K562 (cell line): ENCODE data around the gene ISG20. TPM values are rescaled to one million over a fixed set of nuclear protein-coding genes. Genes with fewer than 3 reads are reported as not detected.

ENCODE experiments used
- ATAC-seq: fragments of 200-7000 bp; cut with Tn5 transposase; 3 replicates; pipeline ENCODE4 v1.9.1; 2020; ENCODE audit warnings: moderate library complexity
- BruUV-seq: library from RNA; stranded (reverse); fragments of 400-500 nt; replicated peaks from 2 replicates; lab custom pipeline; 2021; lab: Mats Ljungman, UMichigan
- CTCF ChIA-PET: fragments of 300-600 bp; formaldehyde crosslinking; extraction: SDS; loops from one replicate; lab custom pipeline; 2021; ENCODE audit warnings: low intra/inter-chr PET ratio; lab: Yijun Ruan, JAX
- POLR2A ChIA-PET: fragments of 300-600, 350-650 bp; sonication (Branson Sonifier 250); formaldehyde crosslinking; extraction: SDS; loops from one replicate; lab custom pipeline; 2021; ENCODE audit warnings: antibody characterized with exemption, inconsistent platforms; lab: Yijun Ruan, JAX
- DNase-seq, 4 experiments: peaks; one replicate each; pipeline versions ENCODE4 v3.0.0 to v3.0.0-alpha.2; 2011 to 2018; ENCODE audit warnings: low spot score in 3 of 4, mixed read lengths in 3 of 4; ENCODE audit errors: extremely low read depth in 1 of 4
- FAIRE-seq: peaks from 2 replicates; lab custom pipeline; 2011; peaks lifted over from hg19 to GRCh38; lab: Jason Lieb, UNC
- H2AFZ ChIP-seq: 2 replicates; pipeline ENCODE4 v1.6.0; 2011; ENCODE audit warnings: low read depth, low read length, control low read depth, inconsistent platforms
- H3K27ac ChIP-seq: fragments of 200-600 bp; 3 replicates; pipeline ENCODE4 v1.8.0; 2011; ENCODE audit warnings: low read depth, mild to moderate bottlenecking, control low read depth, inconsistent platforms, low read length, moderate library complexity, mixed read lengths; ENCODE audit errors: extremely low read depth
- H3K27me3 ChIP-seq, 2 experiments: fragments of 300-600 bp in 1 of 2; 2 replicates in 1 of 2; 3 replicates in 1 of 2; pipeline versions ENCODE4 v1.6.0 to v1.8.0; 2011; ENCODE audit warnings: inconsistent platforms in 2 of 2, low read length in 2 of 2, mild to moderate bottlenecking in 1 of 2, mixed read lengths in 1 of 2, moderate library complexity in 1 of 2; ENCODE audit not compliant: control insufficient read depth in 2 of 2, insufficient read depth in 2 of 2
- H3K36me3 ChIP-seq: fragments of 300-600 bp; 3 replicates; pipeline ENCODE4 v1.8.0; 2011; ENCODE audit warnings: mild to moderate bottlenecking, low read length, inconsistent platforms; ENCODE audit not compliant: control insufficient read depth, insufficient read depth
- H3K4me1 ChIP-seq, 2 experiments: fragments of 200-600 bp in 1 of 2; replicated peaks in 1 of 2; 2 replicates in 1 of 2; 3 replicates in 1 of 2; pipeline versions ENCODE4 v1.5.1 to v1.8.0; 2011; ENCODE audit warnings: inconsistent platforms in 2 of 2, low read length in 2 of 2, mild to moderate bottlenecking in 1 of 2, mixed read lengths in 1 of 2, moderate library complexity in 1 of 2; ENCODE audit not compliant: control insufficient read depth in 2 of 2, insufficient read depth in 2 of 2
- H3K4me2 ChIP-seq: 2 replicates; pipeline ENCODE4 v1.6.1; 2011; ENCODE audit warnings: low read length, control low read depth, inconsistent platforms, mixed read lengths; ENCODE audit not compliant: insufficient read depth
- H3K4me3 ChIP-seq: fragments of 200-600 bp; sonication (generic), shearing (Covaris generic); 2 replicates; pipeline ENCODE4 v1.5.1; 2016; ENCODE audit warnings: control low read depth, inconsistent platforms
- H3K79me2 ChIP-seq: fragments of 200-600 bp; 3 replicates; pipeline ENCODE4 v1.8.0; 2011; ENCODE audit warnings: low read length, inconsistent platforms; ENCODE audit not compliant: control insufficient read depth, insufficient read depth
- H3K9ac ChIP-seq, 2 experiments: 2 replicates each; pipeline versions ENCODE4 v1.6.0 to v1.6.1; 2011; ENCODE audit warnings: low read depth in 2 of 2, low read length in 2 of 2, control low read depth in 1 of 2, inconsistent platforms in 1 of 2, mild to moderate bottlenecking in 1 of 2, mixed read lengths in 1 of 2; ENCODE audit not compliant: insufficient read depth in 1 of 2
- H3K9me1 ChIP-seq: one replicate; pipeline ENCODE4 v1.6.0; 2011; ENCODE audit warnings: inconsistent platforms, mild to moderate bottlenecking, low read length, moderate library complexity; ENCODE audit not compliant: control insufficient read depth, insufficient read depth
- H3K9me3 ChIP-seq: replicated peaks from 2 replicates; pipeline ENCODE4 v1.5.1; 2011; ENCODE audit warnings: low read depth, low read length, inconsistent platforms; ENCODE audit not compliant: control insufficient read depth, insufficient read depth
- H4K20me1 ChIP-seq: replicated peaks from 2 replicates; pipeline ENCODE4 v1.6.1; 2011; ENCODE audit warnings: low read length, inconsistent platforms, mixed read lengths; ENCODE audit not compliant: control insufficient read depth, insufficient read depth
- C11orf30 ChIP-seq: fragments of 450-650 bp; IDR thresholded peaks from 2 replicates; pipeline ENCODE4 v1.6.1; 2016; ENCODE audit warnings: low read depth, mild to moderate bottlenecking
- CTCF ChIP-seq, 3 experiments: IDR thresholded peaks in 2 of 3; conservative IDR thresholded peaks in 1 of 3; 2 replicates each; pipeline ENCODE4 v1.5.1; 2011 to 2012; ENCODE audit warnings: low read length in 3 of 3, mild to moderate bottlenecking in 3 of 3, control low read depth in 2 of 3, improper control_type of control experiment in 1 of 3, inconsistent platforms in 1 of 3, low read depth in 1 of 3, mixed read lengths in 1 of 3, moderate library complexity in 1 of 3; ENCODE audit not compliant: insufficient read depth in 2 of 3
- FOXP1 ChIP-seq: sonication (generic); formaldehyde crosslinking; IDR thresholded peaks from 2 replicates; pipeline ENCODE4 v1.8.0; 2022; ENCODE audit warnings: mild to moderate bottlenecking, missing genetic modification reagents
- MCM2 ChIP-seq: fragments of 450-650 bp; IDR thresholded peaks from 2 replicates; pipeline ENCODE4 v1.6.1; 2017; ENCODE audit warnings: low read depth, mild to moderate bottlenecking
- RAD21 ChIP-seq, 2 experiments: fragments of 250-450 bp in 1 of 2; fragments of 450-650 bp in 1 of 2; sonication (Bioruptor Pico) in 1 of 2; formaldehyde crosslinking in 1 of 2; IDR thresholded peaks in 1 of 2; conservative IDR thresholded peaks in 1 of 2; 2 replicates each; pipeline versions ENCODE4 v1.4.0 to v1.8.0; 2020 to 2022; ENCODE audit warnings: mild to moderate bottlenecking in 2 of 2, moderate library complexity in 1 of 2
- REST ChIP-seq, 2 experiments: fragments of 450-650 bp; formaldehyde crosslinking in 1 of 2; IDR thresholded peaks; 2 replicates each; pipeline versions ENCODE4 v1.4.0 to v1.6.1; 2014 to 2020; ENCODE audit warnings: mild to moderate bottlenecking in 2 of 2, borderline replicate concordance in 1 of 2, low read depth in 1 of 2
- RNF2 ChIP-seq: sonication (generic); IDR thresholded peaks from 2 replicates; pipeline ENCODE4 v1.6.1; 2016
- WGBS: fragments of 100-300 bp; shearing (Covaris generic); methylation state at CpG from one replicate; pipeline ENCODE4 v1.1.6; 2016; ENCODE audit warnings: low coverage, mixed read lengths; ENCODE audit not compliant: insufficient coverage; ENCODE audit errors: missing lambda C conversion rate; 5-methylcytosine and 5-hydroxymethylcytosine counted together
- in situ Hi-C: fragments of 300-500 bp; cut with MboI; formaldehyde crosslinking; loops from 4 replicates; pipeline ENCODE4 v1.15.0; 2018; ENCODE audit warnings: inconsistent platforms, mixed read lengths
- intact Hi-C: fragments of 100-400 bp; cut with micrococcal nuclease; formaldehyde crosslinking; loops from 2 replicates; pipeline ENCODE4 v1.14.2; 2022
- polyA plus RNA-seq, 8 experiments: library from polyadenylated mRNA; depleted of rRNA in 4 of 8; stranded (reverse) in 5 of 8; unstranded in 3 of 8; fragments of >200 nt; fragmentation: Nextera tagmentation in 2 of 8; fragmentation: Illumina TruSeq in 1 of 8; extraction: Ambion mirVana in 2 of 8; extraction: Trizol in 1 of 8; gene quantifications; 2 replicates each; pipeline versions ENCODE4 v1.2.1 to v1.2.3, GENCODE V29; 2011 to 2014; ENCODE audit warnings: inconsistent platforms in 1 of 8, missing spikeins in 1 of 8
- total RNA-seq, 7 experiments: library from RNA; depleted of rRNA in 6 of 7; stranded (reverse); fragments of >200 nt in 6 of 7; fragmentation: Illumina TruSeq in 2 of 7; extraction: Trizol in 2 of 7; gene quantifications; 2 replicates each; pipeline versions ENCODE4 v1.2.1 to v1.2.3, GENCODE V29; 2011 to 2021; ENCODE audit warnings: low replicate concordance in 1 of 7

Gene ISG20
- total and polyA plus RNA-seq, 9 of the 15 experiments (the other 6 are each of a cell fraction or from before 2014, with no cell fraction given), result 0.06 to 2.1 (median 1.00) TPM

DNA sequence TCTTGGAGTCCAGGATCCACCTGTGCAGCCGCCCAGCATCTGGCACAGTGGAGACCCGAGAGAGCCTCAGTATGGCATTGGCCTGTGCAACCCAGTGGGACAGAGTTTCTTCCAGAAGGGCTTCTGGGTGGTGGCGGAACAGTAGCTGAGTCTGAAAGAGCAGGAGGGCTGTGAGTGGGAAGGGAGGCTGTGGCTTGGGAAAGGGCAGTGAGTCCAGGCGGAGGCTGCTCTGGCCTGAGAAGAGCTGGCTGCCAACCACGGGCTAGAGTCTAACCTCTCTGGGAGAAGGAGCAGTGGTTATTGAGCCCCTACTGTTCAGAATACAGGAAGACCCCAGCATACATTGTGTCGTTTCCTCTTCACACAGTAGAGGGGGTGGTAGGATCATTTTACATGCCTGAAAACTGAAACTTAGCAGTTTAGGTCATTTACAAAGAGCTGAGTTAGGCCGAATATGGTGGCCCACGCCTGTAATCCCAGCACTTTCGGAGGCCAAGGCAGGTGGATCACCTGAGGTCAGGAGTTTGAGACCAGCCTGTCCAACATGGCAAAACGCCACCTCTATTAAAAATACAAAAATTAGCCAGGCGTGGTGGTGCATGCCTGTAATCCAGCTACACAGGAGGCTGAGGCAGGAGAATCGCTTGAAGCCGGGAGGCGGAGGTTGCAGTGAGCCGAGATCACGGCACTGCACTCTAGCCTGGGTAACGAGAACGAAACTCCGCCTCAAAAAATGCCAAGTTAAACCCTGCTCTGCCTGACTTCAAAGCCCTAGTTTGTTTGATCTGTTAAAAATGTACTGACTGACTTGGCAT lies 14.5 kb upstream of the ISG20 start:
- Histone ChIP-seq H3K9me3 (no peaks in the 10 kb centered on the region), H3K9me1 (no peaks in the 10 kb centered on the region), H2AFZ (no peak overlapping the region), H3K36me3 (peaks cover 65% of the 10 kb centered on the region), H3K9ac (peak overlapping the region in 1 of 2 experiments; percentile 84; a peak in 2 of 4 replicates), H4K20me1 (peaks cover 49% of the 10 kb centered on the region), H3K27me3 (no peaks in the 10 kb centered on the region), H3K4me3 (no peak overlapping the region), H3K4me2 (no peak overlapping the region; the same call in 1 of the 2 replicates), H3K27ac (no peak overlapping the region; the same call in 2 of the 3 replicates), H3K79me2 (peaks cover 77% of the 10 kb centered on the region), H3K4me1 (peaks cover 14 to 28% of the 10 kb centered on the region in 2 experiments; a peak in 4 of 5 replicates)
- ATAC-seq (no peak), FAIRE-seq (no peak), DNase-seq (no peak)
- CTCF ChIA-PET, result interaction anchor here (0.6 to 0.8 kb wide), 2 partner anchors 78 to 100 kb away, joined by 4 read pairs; no protein-coding TSS in a partner anchor
- intact Hi-C loops (no loop called here), in situ Hi-C loops (no loop called here)
- WGBS, result 85% methylated on average over 18 of the region's 19 CpGs
- no TSS peak for BruUV-seq
- POLR2A ChIA-PET, result interaction anchor here (0.6 to 1.6 kb wide), 6 partner anchors 9 to 112 kb away, joined by 3 to 5 read pairs (median 3); partner anchors contain the start of gene ISG20
- no peak for TF ChIP-seq MCM2
- peak in 2 of 3 experiments; percentile 41 to 55; a peak in 4 of 6 replicates for TF ChIP-seq CTCF (IDR thresholded peaks at IDR 0.05 in 2 of 3, conservative IDR thresholded peaks at IDR 0.05 in 1 of 3; ENCODE audit: insufficient read depth in 2 of 3, low read depth in 1 of 3, low read length in 3 of 3)
- 0 out of 2 replicates have a peak, but pooled peaks have one; percentile 4 for TF ChIP-seq REST (IDR thresholded peaks at IDR 0.05; ENCODE audit: borderline replicate concordance)
- TF ChIP-seq REST (CRISPR knock-in tag; IDR thresholded peaks at IDR 0.05; ENCODE audit: low read depth), result no peak
- no peak for TF ChIP-seq RNF2
- TF ChIP-seq FOXP1, result no peak
- TF ChIP-seq RAD21 (CRISPR knock-in tag; conservative IDR thresholded peaks at IDR 0.05 in 1 of 2, IDR thresholded peaks at IDR 0.05 in 1 of 2), result peak in 1 of 2 experiments; percentile 26; a peak in 1 of 4 replicates
- TF ChIP-seq C11orf30, result peak; percentile 39; the same call in 1 of the 2 replicates
